IPS DF 6.9 (cell line): ENCODE data around the gene GLYR1.

Experiments used
- DNase-seq: peaks from one replicate; pipeline ENCODE4 v3.0.0-alpha.2; 2013; ENCODE audit warnings: low read depth, low spot score
- H3K27ac ChIP-seq: one replicate; pipeline ENCODE4 v1.5.1; 2013; ENCODE audit warnings: low read length, control low read depth
- H3K27me3 ChIP-seq: 2 replicates; pipeline ENCODE4 v1.6.1; 2013; ENCODE audit warnings: mild to moderate bottlenecking, low read length; ENCODE audit not compliant: control insufficient read depth, insufficient read depth
- H3K36me3 ChIP-seq: 2 replicates; pipeline ENCODE4 v1.6.1; 2013; ENCODE audit warnings: low read length; ENCODE audit not compliant: control insufficient read depth, insufficient read depth
- H3K4me1 ChIP-seq: 2 replicates; pipeline ENCODE4 v1.6.1; 2013; ENCODE audit warnings: low read length; ENCODE audit not compliant: control insufficient read depth, insufficient read depth
- H3K4me3 ChIP-seq: 2 replicates; pipeline ENCODE4 v1.5.1; 2013; ENCODE audit warnings: mild to moderate bottlenecking, low read length
- H3K9me3 ChIP-seq: 2 replicates; pipeline ENCODE4 v1.6.1; 2013; ENCODE audit warnings: low read length, inconsistent platforms; ENCODE audit not compliant: control insufficient read depth, insufficient read depth
- WGBS: extraction: QIAGEN DNeasy Blood & Tissue Kit; methylation state at CpG from one replicate; pipeline ENCODE4 v1.1.7; 2013; ENCODE audit warnings: mixed read lengths, missing lambda C conversion rate; ENCODE audit not compliant: insufficient read length, insufficient coverage; 5-methylcytosine and 5-hydroxymethylcytosine counted together

Gene GLYR1

GRCh38 chr16:4765511-4766474, 81.3 kb downstream of the GLYR1 start:
- Histone ChIP-seq H3K36me3 (peaks cover 8% of the 10 kb centered on the region), H3K27ac (no peak overlapping the region), H3K4me1 (no peaks in the 10 kb centered on the region), H3K27me3 (no peaks in the 10 kb centered on the region), H3K4me3 (peak overlapping the region; percentile 87; the same call in 1 of the 2 replicates), H3K9me3 (no peaks in the 10 kb centered on the region)
- DNase-seq, result no peak
- WGBS, result no CpG with 5 or more reads among the region's 26 CpGs

DNA sequence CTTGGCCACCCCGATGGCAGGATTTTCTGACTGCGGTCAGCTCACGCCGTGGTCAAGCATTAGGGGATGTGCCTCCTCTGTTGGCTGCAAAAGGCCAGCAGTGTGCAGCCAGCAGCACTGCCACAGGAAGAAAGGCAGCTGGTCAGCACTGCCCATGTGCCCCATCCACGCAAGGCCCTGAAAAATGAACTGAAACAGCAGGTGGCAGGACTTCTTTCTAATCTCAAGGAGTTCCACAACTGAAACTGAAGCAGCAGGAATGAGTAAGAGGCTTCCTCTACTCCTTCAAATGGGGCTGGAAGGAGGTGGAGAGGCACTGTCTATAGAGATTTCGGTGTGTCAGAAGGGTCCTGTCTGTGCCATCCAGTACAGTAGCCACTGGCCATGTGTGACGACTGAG, 83.3 kb downstream of the GLYR1 start:
- Histone ChIP-seq H3K4me3 (no peak overlapping the region), H3K36me3 (peaks cover 17% of the 10 kb centered on the region)

DNA sequence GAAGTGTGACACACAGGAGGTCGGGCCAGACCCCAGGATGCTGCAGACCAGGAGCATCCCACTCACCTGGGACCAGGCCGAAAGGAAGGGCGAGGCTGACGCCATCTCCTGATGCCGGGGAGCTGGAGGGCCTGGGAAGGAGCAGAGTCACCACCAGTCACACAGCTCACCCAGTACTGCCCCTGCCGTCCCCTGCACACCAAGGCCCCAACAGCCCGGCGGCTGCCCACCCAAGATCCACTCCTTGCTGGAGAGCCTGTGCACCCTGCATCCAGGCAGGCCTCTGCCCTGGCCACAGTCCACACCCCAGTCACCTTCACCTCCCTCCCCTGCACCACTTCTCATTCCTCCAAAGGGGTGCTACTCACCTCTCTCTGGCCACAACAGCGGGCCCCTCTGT, 84.9 kb downstream of the GLYR1 start:
- Histone ChIP-seq H3K4me1 (no peaks in the 10 kb centered on the region; the same call in 1 of the 2 replicates), H3K4me3 (no peak overlapping the region), H3K27ac (no peak overlapping the region), H3K36me3 (peaks cover 22% of the 10 kb centered on the region), H3K9me3 (no peaks in the 10 kb centered on the region), H3K27me3 (no peaks in the 10 kb centered on the region)
- no CpG with 5 or more reads among the region's 9 CpGs for WGBS
- DNase-seq, result no peak

More for the DNA sequence above, 83.3 kb downstream of the GLYR1 start:
- Histone ChIP-seq H3K4me1 (no peaks in the 10 kb centered on the region; the same call in 1 of the 2 replicates), H3K27ac (no peak overlapping the region), H3K27me3 (no peaks in the 10 kb centered on the region), H3K9me3 (no peaks in the 10 kb centered on the region)
- WGBS, result no CpG with 5 or more reads among the region's 7 CpGs
- no peak for DNase-seq

- H3K4me3 ChIP-seq, result no peak overlapping the region
- H3K4me1 ChIP-seq, result no peaks in the 10 kb centered on the region; the same call in 1 of the 2 replicates
- H3K36me3 ChIP-seq, result peaks cover 28% of the 10 kb centered on the region
- WGBS, result no CpG with 5 or more reads among the region's 23 CpGs
- no peak overlapping the region for H3K27ac ChIP-seq
- H3K9me3 ChIP-seq, result no peaks in the 10 kb centered on the region
- DNase-seq, result no peak
- no peaks in the 10 kb centered on the region for H3K27me3 ChIP-seq
These were observed 86.7 kb downstream of the GLYR1 start for GRCh38 chr16:4760221-4760910.

- Histone ChIP-seq H3K9me3 (no peaks in the 10 kb centered on the region), H3K4me1 (no peaks in the 10 kb centered on the region; the same call in 1 of the 2 replicates), H3K4me3 (no peak overlapping the region), H3K36me3 (peaks cover 43% of the 10 kb centered on the region), H3K27me3 (no peaks in the 10 kb centered on the region), H3K27ac (no peak overlapping the region)
- WGBS, result no CpG with 5 or more reads among the region's 6 CpGs
- DNase-seq, result no peak
These were observed 91.4 kb downstream of the GLYR1 start for GRCh38 chr16:4755687-4756086.

GRCh38 chr16:4754865-4755264, 92.2 kb downstream of the GLYR1 start:
- H3K9me3 ChIP-seq, result no peaks in the 10 kb centered on the region
- no peak overlapping the region for H3K27ac ChIP-seq
- no peak overlapping the region for H3K4me3 ChIP-seq
- peaks cover 35% of the 10 kb centered on the region for H3K36me3 ChIP-seq
- no peak for DNase-seq
- H3K27me3 ChIP-seq, result no peaks in the 10 kb centered on the region
- WGBS, result no CpG with 5 or more reads among the region's 4 CpGs
- no peaks in the 10 kb centered on the region for H3K4me1 ChIP-seq

- no peak for DNase-seq
- Histone ChIP-seq H3K4me3 (no peak overlapping the region), H3K27ac (no peak overlapping the region), H3K36me3 (peaks cover 32% of the 10 kb centered on the region), H3K9me3 (no peaks in the 10 kb centered on the region), H3K4me1 (no peaks in the 10 kb centered on the region), H3K27me3 (no peaks in the 10 kb centered on the region)
- no CpG with 5 or more reads among the region's 11 CpGs for WGBS
These were observed 93.9 kb downstream of the GLYR1 start for GRCh38 chr16:4753227-4753626.
